Measurements from ENCODE around the gene S100A4.
"Not testable (repeated sequence)": the region's sequence is repeated elsewhere in the genome, so short reads cannot be mapped to it uniquely, and the experiment has no call there.

Gene S100A4

DNA sequence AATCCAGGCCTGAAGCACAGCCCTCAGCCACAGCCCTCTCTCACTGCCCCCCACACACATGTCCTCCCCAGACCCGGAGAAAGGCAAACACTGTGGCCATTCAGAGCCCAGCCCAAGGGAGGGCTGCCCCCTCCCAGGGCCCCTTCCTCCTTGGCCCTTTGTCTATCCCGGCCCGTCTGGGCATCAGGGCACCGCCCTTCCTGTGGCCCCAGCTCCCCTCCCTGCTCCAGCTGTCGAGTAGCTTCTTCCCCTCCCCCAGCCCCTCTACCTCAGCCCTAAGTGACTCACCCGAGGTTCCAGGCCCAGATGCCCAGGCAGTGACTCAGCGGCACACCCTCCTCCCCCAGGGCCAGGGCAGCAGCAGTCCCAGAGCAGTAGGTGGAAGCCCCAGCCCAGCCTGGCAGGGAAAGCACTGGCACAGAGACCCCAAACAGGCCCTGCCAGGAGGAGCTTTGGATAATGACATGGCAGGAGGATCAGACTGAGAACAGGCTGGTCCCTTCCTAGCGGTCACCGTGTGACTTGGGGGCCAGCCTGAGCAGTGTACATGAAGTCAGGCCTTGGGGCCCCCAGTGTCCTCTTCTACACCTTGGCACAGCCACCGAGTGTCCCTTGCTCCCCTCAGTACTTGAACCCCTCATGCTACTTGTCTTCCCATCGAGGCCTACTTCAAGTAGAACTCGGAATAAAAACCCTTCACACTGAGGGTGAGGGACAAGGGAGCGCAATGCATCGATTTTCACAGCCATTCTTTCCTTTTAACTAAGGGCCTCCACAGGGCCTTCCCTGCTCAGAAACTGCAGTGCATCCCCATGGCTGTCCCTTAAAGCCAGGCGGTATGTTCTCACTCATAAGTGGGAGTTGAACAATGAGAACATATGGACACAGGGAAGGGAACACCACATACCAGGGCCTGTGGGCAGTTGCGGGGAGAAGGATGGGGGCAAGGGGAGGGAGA lies 21.1 kb upstream of the S100A4 start:
- DNase-seq = peak; percentile 56

- no peak for DNase-seq
Measured at GRCh38 chr1:153565529-153566374, 20.1 kb upstream of the S100A4 start, which contains the start of gene S100A2. Gene S100A2, minus strand, starts transcription at chr1:153565844. Its CDS starts 1,967 bp downstream, at chr1:153563877.

DNA sequence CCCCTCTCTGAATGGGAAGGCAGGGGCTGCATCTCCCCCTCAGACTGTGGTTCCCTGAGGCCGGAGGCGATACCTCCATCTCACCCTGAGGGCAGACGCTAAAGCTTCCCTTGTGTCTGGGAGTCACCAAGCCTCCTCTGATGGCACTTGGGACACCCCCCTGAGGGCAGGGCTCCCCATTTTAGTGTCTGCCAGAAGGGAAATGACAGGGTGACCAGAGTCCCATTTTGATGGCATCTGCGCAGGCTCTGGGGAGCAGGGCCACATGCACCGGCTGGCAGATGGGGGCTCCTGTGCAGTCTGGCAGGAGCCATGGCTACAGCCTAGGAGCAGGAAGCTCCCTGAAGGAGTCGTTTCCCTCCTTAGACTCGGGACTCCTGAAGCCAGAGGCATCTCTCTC lies 18.4 kb upstream of the S100A4 start:
- DNase-seq = no peak

DNA sequence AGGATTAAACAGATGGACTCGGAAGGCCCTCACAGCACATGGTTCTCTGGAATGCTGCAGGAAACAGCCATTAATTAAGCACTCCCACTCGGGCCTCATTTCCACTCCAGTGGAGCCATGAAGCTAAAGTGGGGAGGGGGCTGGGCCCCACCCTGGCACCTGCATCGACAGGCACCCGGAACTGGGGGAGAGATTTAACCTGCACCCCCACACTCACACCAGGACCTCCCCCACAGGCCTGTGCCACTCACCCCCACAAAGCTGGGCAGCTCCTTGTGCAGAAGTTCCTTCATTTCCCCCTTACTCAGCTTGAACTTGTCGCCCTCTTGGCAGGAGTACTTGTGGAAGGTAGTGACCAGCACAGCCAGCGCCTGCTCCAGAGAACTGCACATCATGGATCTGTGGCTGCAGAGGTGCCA lies 17.9 kb upstream of the S100A4 start:
- no peak for DNase-seq

DNA sequence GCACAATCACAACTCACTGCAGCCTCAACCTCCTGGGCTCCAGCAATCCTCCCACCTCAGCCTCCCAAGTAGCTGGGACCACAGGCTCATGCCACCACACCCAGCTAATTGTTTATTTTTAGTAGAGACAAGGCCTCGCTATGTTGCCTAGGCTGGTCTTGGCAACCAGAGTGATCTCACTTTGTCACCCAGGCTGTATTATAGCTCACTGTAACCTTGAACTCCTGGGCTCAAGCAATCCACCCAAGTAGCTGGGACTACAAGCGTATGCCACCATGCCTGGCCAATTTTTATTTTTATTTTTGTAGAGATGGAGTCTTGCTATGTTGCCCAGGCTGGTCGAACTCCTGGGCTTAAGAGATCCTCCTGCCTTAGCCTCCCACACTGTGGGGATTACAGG lies 16.4 kb upstream of the S100A4 start:
- not testable (repeated sequence) for DNase-seq

- DNase-seq = no peak
Measured at GRCh38 chr1:153561466-153561985, 15.9 kb upstream of the S100A4 start.

- no peak for DNase-seq
Measured at GRCh38 chr1:153560771-153561465, 15.3 kb upstream of the S100A4 start.

- DNase-seq = no peak
Measured at GRCh38 chr1:153560241-153560640, 14.6 kb upstream of the S100A4 start.

DNA sequence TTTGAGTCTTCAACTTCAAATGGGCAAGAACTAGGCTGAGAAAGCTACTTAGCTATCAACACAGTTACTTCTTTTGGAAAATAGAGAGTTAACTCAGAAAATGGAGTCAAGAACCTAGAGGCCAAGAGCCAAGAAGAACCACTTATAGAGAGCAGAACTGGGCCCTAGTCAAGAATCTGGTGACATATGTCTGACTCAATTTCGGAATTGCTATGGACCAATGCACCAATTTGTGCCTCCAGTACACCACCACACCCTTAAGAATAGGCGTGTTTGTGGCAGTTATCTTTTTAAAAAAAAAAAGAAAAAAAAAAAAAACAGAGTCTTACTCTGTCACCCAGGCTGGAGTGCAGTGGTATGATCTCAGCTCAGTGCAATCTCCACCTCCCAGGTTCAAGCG lies 12.3 kb upstream of the S100A4 start:
- no peak for DNase-seq

DNA sequence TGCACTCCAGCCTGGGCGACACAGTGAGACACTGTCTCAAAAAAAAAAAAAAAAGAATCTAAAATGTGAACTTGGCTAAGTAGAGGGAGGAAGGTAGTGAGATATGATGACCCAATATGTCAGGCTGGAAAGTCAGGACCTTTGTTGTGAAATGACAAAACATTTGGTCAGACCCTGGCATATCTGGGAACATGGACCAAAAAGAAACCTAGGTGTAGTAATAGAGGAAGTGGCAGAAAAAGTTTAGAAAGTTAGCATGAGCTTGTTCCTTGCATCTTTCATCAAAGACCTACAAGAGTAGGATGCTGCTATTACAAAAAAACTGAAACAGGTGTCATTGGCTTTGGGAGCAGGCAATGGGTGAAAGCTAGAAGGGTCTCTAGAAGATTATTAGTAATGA lies 10.7 kb upstream of the S100A4 start:
- DNase-seq = no peak

DNA sequence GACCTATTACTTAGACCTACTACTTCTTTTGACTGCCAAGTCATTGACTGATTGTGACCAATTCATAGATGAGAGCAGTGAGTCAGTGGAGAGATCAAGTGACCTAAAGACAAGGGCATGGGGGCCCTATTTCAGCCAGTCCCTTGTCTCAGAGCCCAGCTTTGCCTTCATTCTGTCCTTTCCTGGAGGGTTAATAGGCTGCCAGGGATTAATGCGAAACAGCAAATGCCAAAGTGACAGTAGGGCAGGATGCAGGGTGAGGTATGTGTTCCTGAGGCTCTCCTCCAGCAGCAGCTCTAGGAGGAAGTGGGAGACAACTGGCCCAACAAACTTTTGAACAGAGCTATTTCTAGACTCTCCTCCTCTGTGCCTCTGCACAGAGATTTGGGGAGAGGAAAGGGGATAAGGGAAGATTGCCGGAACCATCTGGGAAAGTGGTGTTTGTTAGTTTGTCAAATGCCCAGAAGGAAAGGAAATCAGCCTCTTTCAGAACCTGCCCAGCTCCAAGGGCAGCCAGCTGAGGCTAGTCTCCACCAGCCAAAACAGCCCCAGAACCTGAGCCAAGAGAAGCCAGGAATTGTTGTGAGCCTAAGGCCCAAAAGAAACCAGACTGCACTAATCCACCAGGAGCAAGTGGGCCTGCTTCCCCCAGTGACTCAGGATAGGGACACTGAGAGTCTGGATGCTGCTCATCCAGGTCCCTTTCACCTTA lies 8.4 kb upstream of the S100A4 start:
- no peak for DNase-seq

DNA sequence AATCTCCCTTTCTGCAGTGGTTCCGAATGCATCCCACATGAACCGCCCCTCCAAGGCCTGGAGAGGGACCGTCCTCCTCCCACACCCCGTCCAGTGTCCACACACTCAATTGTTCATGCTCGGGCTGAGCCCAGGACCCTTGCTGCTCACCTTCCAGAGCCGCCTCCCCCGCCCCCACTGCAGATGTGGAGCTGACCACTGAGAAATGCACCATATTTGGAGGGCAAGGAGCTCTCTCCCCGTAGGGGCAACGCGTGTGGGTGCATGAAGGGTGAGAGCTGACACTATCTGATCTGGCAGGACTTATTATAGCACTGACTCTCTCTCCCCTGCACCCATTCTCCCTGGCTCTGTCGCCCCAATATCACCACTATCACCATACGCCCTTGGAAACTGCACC lies 7.5 kb upstream of the S100A4 start:
- DNase-seq = no peak

DNA sequence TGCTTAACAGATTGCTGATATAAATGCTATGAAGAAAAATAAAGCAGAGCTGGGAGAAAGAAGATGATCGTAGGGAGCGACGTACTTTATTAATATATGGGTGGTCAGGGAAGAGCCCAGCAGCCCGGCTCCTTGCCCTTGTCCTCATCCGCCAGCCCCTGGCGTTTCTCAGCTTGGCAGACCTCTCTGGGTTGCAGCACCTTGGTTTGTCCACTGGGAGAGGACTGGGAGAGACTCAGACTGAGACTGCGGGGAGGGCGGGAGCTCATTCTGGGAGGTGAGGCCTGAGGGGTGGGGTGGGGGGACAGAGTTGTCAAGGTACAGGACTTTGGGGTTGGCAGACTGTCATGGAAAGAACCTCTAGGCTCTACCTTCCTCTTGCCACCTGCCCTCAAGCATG lies 6.7 kb upstream of the S100A4 start:
- no peak for DNase-seq

DNA sequence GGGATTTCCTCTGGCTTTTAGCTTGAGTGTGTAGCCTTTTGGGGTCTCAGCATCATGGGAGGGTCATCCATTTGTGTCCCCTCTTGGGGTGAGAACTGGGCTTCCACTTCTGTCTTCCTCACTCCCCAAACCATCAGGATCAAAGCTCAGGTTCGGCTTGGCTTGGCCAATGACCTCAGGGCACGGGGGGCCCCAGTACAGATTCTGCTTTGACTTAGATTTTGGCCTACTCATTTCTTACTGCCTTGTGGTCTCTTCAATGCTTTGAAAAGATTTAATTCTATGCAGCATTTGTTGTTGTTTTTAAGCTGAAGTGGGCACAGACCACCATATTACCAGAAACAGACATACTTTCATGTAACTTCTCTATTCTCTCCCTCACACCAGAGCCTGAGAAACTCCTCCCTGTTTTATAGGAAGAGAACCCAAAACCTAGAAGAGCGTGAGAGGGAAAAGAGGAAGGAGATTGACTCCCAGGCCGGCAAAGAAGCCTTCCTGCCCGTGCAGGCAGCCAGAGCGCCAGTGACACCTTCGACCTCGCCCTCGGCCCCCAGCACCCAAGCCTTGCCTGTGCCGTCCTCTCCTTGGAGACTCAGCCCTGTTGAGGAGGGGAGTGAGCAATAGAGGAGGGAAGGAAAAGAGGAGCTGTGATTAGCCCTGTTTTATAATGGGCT lies 5.4 kb upstream of the S100A4 start:
- no peak for DNase-seq

- DNase-seq = no peak
Measured at GRCh38 chr1:153550398-153550758, 4.8 kb upstream of the S100A4 start.

DNA sequence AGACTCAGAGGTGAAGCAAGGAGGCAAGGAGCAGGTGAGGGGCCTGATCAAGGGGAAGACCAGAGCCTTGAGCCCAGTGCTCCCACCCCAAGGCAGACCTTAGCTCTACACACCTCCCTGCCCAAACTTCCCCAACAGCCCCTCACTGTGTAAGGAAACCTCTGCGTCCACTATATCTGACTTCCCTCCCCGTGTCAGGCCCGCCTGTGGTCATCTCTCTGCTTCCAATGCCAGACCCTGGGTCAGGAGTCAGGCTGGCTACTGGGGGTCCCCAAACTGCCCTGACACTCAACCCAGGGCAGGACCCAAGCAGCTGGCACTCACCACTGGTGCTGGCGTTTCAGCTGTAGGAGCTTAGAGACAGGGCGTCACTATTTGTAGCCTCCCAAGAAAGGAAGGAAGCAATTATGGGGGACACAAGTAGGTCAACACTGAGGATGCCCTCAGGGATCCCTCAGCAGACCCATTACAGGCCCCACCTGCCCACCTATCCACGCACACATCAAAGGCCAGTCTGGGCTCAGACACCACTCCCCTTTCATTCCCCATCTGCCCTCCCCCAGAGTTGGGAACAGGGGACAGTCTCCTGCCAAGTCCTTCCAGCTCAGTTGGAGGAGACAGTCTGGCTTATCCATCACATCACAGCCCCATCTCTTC lies 4.3 kb upstream of the S100A4 start:
- DNase-seq = no peak

DNA sequence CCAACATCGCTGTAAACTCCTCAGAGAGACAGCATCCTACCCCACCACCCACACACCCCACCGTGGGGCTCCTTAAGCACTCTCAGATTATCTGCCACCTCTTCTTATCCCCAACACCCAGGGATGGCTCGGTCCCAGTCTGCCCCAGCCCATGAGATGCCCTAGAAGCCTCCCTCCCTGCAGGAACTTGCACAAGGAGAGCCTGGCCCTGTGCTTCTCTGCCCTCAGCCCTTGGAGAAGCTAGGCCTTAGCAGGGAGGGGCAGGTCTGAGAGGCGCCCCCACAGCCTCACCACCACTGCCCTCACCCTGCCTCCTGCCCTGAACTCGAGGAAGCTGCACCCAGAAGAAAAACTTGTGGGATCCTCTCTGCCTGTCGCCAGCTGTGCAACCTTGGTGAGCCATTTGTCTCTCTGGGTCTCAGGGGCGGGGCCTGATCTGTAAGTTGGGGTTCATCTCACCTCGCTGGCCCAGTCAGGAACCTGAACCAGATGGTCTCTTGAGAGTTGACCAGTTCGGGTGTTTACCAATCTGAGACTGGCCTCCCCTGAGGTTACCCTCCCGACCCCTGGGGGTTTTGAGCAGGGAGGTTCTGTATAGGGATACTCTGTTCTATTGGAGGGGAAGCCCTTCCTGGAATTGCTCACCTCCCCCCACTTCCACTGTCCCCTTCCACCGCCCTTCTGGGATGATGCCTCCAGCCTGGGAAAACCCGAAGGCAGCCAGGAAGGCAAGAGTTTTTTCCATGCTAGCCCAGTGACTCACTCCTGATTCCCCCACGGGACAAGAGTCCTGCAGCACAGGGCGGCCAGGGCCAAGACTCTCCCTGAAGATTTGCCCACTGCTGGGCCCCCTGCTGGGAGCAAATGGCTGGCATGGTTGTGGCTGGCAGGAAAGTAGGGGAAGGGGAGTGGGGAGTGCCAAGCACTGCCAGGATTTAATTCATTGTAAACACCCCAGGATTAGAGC lies 3.4 kb upstream of the S100A4 start, which contains the start of gene S100A3:
S100A3 (minus strand) TSS at position 537 of the 967 bp plus-strand sequence. CDS start 773 bp downstream, outside the sequence.
- no peak for DNase-seq

GRCh38 chr1:153547560-153548551 lies 2.2 kb upstream of the S100A4 start:
- DNase-seq = no peak

All from central memory CD4-positive, alpha-beta T cell (primary cell).